Tibial nerve (tissue), 4 donors: ENCODE results near the gene ARMC3.

Experiments used
- EP300 ChIP-seq, 2 donors: sonication (generic); formaldehyde crosslinking; IDR thresholded peaks; one replicate each; pipeline ENCODE4 v1.6.1; 2017; ENCODE audit warnings: antibody characterized with exemption in 2 of 2, mild to moderate bottlenecking in 1 of 2
- POLR2A ChIP-seq, 2 donors: fragments of 450-650 bp; IDR thresholded peaks; one replicate each; pipeline ENCODE4 v1.6.1; 2017; ENCODE audit warnings: antibody characterized with exemption in 2 of 2, mild to moderate bottlenecking in 2 of 2, moderate library complexity in 2 of 2
- TF ChIP-seq, protein P1 (sequence below), 5 experiments: fragments of 200-600 bp in 3 of 5; fragments of 450-650 bp in 2 of 5; sonication (generic) in 3 of 5; IDR thresholded peaks; one replicate each; pipeline ENCODE4 v1.5.1; 2016 to 2019; ENCODE audit warnings: antibody characterized with exemption in 5 of 5, mild to moderate bottlenecking in 3 of 5, moderate library complexity in 2 of 5

DNA sequence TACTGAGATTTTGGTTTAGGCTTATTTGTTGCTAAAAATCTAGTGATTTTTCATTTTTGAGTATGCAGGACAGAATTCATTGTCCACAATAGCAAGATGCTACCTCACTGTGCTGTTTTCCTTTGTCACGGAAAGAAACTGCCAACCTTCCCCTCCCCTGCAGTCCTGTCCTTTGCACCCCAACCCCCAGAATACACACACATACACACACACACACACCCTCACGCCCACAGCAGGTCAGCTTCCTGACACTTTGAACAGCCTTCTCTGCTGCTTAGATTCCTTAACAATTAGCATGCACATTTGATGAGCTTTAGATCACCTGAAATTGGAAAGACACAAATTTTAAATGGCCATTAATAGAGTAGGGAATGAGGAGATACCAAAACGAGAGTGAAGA is 32.1 kb downstream of the ARMC3 start:
- TF ChIP-seq POLR2A (IDR thresholded peaks at IDR 0.05) (no peak), EP300 (IDR thresholded peaks at IDR 0.05) (no peak)
- TF ChIP-seq, protein P1, sequence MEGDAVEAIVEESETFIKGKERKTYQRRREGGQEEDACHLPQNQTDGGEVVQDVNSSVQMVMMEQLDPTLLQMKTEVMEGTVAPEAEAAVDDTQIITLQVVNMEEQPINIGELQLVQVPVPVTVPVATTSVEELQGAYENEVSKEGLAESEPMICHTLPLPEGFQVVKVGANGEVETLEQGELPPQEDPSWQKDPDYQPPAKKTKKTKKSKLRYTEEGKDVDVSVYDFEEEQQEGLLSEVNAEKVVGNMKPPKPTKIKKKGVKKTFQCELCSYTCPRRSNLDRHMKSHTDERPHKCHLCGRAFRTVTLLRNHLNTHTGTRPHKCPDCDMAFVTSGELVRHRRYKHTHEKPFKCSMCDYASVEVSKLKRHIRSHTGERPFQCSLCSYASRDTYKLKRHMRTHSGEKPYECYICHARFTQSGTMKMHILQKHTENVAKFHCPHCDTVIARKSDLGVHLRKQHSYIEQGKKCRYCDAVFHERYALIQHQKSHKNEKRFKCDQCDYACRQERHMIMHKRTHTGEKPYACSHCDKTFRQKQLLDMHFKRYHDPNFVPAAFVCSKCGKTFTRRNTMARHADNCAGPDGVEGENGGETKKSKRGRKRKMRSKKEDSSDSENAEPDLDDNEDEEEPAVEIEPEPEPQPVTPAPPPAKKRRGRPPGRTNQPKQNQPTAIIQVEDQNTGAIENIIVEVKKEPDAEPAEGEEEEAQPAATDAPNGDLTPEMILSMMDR (IDR thresholded peaks at IDR 0.05), result no peak
